Neuronal stem cell (in vitro differentiated cells): ENCODE measurements around the gene CYP46A1.

Experiments
- DNase-seq: peaks from one replicate; pipeline ENCODE4 v3.0.0-alpha.2; 2013; ENCODE audit warnings: low spot score
- H2AFZ ChIP-seq: one replicate; pipeline ENCODE4 v1.6.1; 2013; ENCODE audit warnings: mild to moderate bottlenecking, low read length, inconsistent platforms
- H2AK5ac ChIP-seq: 2 replicates; pipeline ENCODE4 v1.6.1; 2013; ENCODE audit warnings: low read depth, mild to moderate bottlenecking, inconsistent platforms, low read length, moderate library complexity, mixed read lengths
- H2BK120ac ChIP-seq: 2 replicates; pipeline ENCODE4 v1.6.1; 2013; ENCODE audit warnings: low read depth, mild to moderate bottlenecking, inconsistent platforms, low read length, moderate library complexity, mixed read lengths
- H2BK12ac ChIP-seq: one replicate; pipeline ENCODE4 v1.6.1; 2013; ENCODE audit warnings: low read length, inconsistent platforms
- H2BK15ac ChIP-seq: 2 replicates; pipeline ENCODE4 v1.6.1; 2013; ENCODE audit warnings: mild to moderate bottlenecking, low read length, inconsistent platforms, mixed read lengths
- H2BK5ac ChIP-seq: one replicate; pipeline ENCODE4 v1.6.1; 2013; ENCODE audit warnings: inconsistent platforms, mild to moderate bottlenecking, low read length, moderate library complexity
- H3K14ac ChIP-seq: one replicate; pipeline ENCODE4 v1.6.1; 2013; ENCODE audit warnings: low read length, inconsistent platforms
- H3K18ac ChIP-seq: 2 replicates; pipeline ENCODE4 v1.6.1; 2013; ENCODE audit warnings: low read length, inconsistent platforms
- H3K23ac ChIP-seq: 2 replicates; pipeline ENCODE4 v1.6.1; 2013; ENCODE audit warnings: low read depth, mild to moderate bottlenecking, mixed read lengths, low read length, inconsistent platforms; ENCODE audit not compliant: poor library complexity
- H3K27ac ChIP-seq: replicated peaks from 3 replicates; pipeline ENCODE4 v1.5.1; 2013; ENCODE audit warnings: low read length, inconsistent platforms
- H3K27me3 ChIP-seq, 3 experiments: 2 replicates each; pipeline ENCODE4 v1.6.1; 2013; ENCODE audit warnings: low read length in 3 of 3, mild to moderate bottlenecking in 2 of 3, inconsistent platforms in 1 of 3, low read depth in 1 of 3, mixed read lengths in 1 of 3, moderate library complexity in 1 of 3; ENCODE audit not compliant: control insufficient read depth in 3 of 3, insufficient read depth in 3 of 3
- H3K36me3 ChIP-seq, 2 donors: replicated peaks in 1 of 2; 2 replicates each; pipeline ENCODE4 v1.6.1; 2013; ENCODE audit warnings: low read length in 2 of 2; ENCODE audit not compliant: control insufficient read depth in 2 of 2, insufficient read depth in 2 of 2
- H3K4ac ChIP-seq: 2 replicates; pipeline ENCODE4 v1.6.1; 2013; ENCODE audit warnings: inconsistent platforms, mild to moderate bottlenecking, low read length, moderate library complexity
- H3K4me1 ChIP-seq, 2 donors: 1 replicate in 1 of 2; 2 replicates in 1 of 2; pipeline ENCODE4 v1.6.1; 2013; ENCODE audit warnings: low read length in 2 of 2, low read depth in 1 of 2; ENCODE audit not compliant: control insufficient read depth in 2 of 2, insufficient read depth in 1 of 2
- H3K4me2 ChIP-seq: one replicate; pipeline ENCODE4 v1.6.1; 2013; ENCODE audit warnings: mild to moderate bottlenecking, low read length, inconsistent platforms; ENCODE audit not compliant: insufficient read depth, poor library complexity, severe bottlenecking
- H3K4me3 ChIP-seq, 2 donors: 2 replicates each; pipeline ENCODE4 v1.5.1; 2013; ENCODE audit warnings: low read length in 2 of 2, mild to moderate bottlenecking in 2 of 2, inconsistent platforms in 1 of 2, moderate library complexity in 1 of 2
- H3K79me1 ChIP-seq: one replicate; pipeline ENCODE4 v1.6.1; 2013; ENCODE audit warnings: low read depth, mild to moderate bottlenecking, inconsistent platforms, low read length, moderate library complexity
- H3K9ac ChIP-seq: one replicate; pipeline ENCODE4 v1.6.1; 2013; ENCODE audit warnings: mild to moderate bottlenecking, low read depth, low read length, inconsistent platforms; ENCODE audit not compliant: poor library complexity
- H3K9me3 ChIP-seq, 2 donors: replicated peaks in 1 of 2; 2 replicates each; pipeline versions ENCODE3 to v1.6.1; 2013; ENCODE audit warnings: low read length in 2 of 2, mild to moderate bottlenecking in 2 of 2, inconsistent platforms in 1 of 2, low read depth in 1 of 2, mixed read lengths in 1 of 2, moderate library complexity in 1 of 2; ENCODE audit not compliant: control insufficient read depth in 2 of 2, insufficient read depth in 1 of 2
- H4K8ac ChIP-seq: one replicate; pipeline ENCODE4 v1.6.1; 2013; ENCODE audit warnings: low read depth, mild to moderate bottlenecking, inconsistent platforms, low read length, moderate library complexity
- H4K91ac ChIP-seq: one replicate; pipeline ENCODE4 v1.6.1; 2013; ENCODE audit warnings: low read length, low read depth, mild to moderate bottlenecking, inconsistent platforms; ENCODE audit not compliant: poor library complexity
- WGBS, 2 donors: extraction: QIAGEN DNeasy Blood & Tissue Kit; methylation state at CpG; one replicate each; pipeline ENCODE4 v1.1.7; 2013; ENCODE audit warnings: missing lambda C conversion rate in 2 of 2, mixed read lengths in 1 of 2; ENCODE audit not compliant: insufficient read length in 2 of 2, insufficient replicate concordance in 1 of 2; ENCODE audit errors: extremely low coverage in 2 of 2; 5-methylcytosine and 5-hydroxymethylcytosine counted together

The CYP46A1 gene

GRCh38 chr14:99732436-99733210 lies 48.5 kb downstream of the CYP46A1 start:
- peak overlapping the region; percentile 52 for H3K23ac ChIP-seq
- H2BK12ac ChIP-seq = peak overlapping the region; percentile 60
- H2BK120ac ChIP-seq = peak overlapping the region; percentile 64
- H3K9ac ChIP-seq = no peak overlapping the region
- H2AK5ac ChIP-seq = peak overlapping the region; percentile 97
- H3K14ac ChIP-seq = peak overlapping the region; percentile 14
- H3K4me1 ChIP-seq = peaks cover 10 to 11% of the 10 kb centered on the region in 2 donors
- no peak overlapping the region for H3K27ac ChIP-seq
- H3K4me3 ChIP-seq = no peak overlapping the region
- peak overlapping the region; percentile 75 for H4K91ac ChIP-seq
- no peaks in the 10 kb centered on the region for H3K36me3 ChIP-seq
- H3K18ac ChIP-seq = peak overlapping the region; percentile 89
- H4K8ac ChIP-seq = no peak overlapping the region
- H3K27me3 ChIP-seq = peaks cover 0 to 6% (median 0%) of the 10 kb centered on the region in 3 experiments
- DNase-seq = no peak
- no peak overlapping the region for H3K4me2 ChIP-seq
- H3K4ac ChIP-seq = no peak overlapping the region
- H2AFZ ChIP-seq = no peak overlapping the region
- no peaks in the 10 kb centered on the region for H3K79me1 ChIP-seq
- H2BK5ac ChIP-seq = peak overlapping the region; percentile 71
- H3K9me3 ChIP-seq = no peaks in the 10 kb centered on the region
- WGBS, 2 donors = no CpG with 5 or more reads among the region's 23 CpGs
- peak overlapping the region; percentile 79 for H2BK15ac ChIP-seq

GRCh38 chr14:99733211-99733539 lies 49.1 kb downstream of the CYP46A1 start:
- no peak overlapping the region for H2BK5ac ChIP-seq
- H3K4me1 ChIP-seq = peaks cover 10 to 11% of the 10 kb centered on the region in 2 donors
- H3K9me3 ChIP-seq = no peaks in the 10 kb centered on the region
- peak overlapping the region; percentile 97 for H2AK5ac ChIP-seq
- H3K36me3 ChIP-seq = no peaks in the 10 kb centered on the region
- H3K14ac ChIP-seq = no peak overlapping the region
- no peak overlapping the region for H2BK120ac ChIP-seq
- H3K4ac ChIP-seq = no peak overlapping the region
- no CpG with 5 or more reads among the region's 6 CpGs for WGBS, 2 donors
- H4K91ac ChIP-seq = no peak overlapping the region
- peak overlapping the region; percentile 93 for H2BK15ac ChIP-seq
- no peak overlapping the region for H2AFZ ChIP-seq
- no peak overlapping the region for H3K18ac ChIP-seq
- peak overlapping the region; percentile 40 for H3K9ac ChIP-seq
- no peak overlapping the region for H3K4me3 ChIP-seq
- no peak overlapping the region for H3K23ac ChIP-seq
- H3K27me3 ChIP-seq = peaks cover 0 to 8% (median 0%) of the 10 kb centered on the region in 3 experiments
- no peaks in the 10 kb centered on the region for H3K79me1 ChIP-seq
- no peak for DNase-seq
- peak overlapping the region; percentile 96 for H2BK12ac ChIP-seq
- H3K4me2 ChIP-seq = no peak overlapping the region
- no peak overlapping the region for H3K27ac ChIP-seq
- H4K8ac ChIP-seq = no peak overlapping the region

GRCh38 chr14:99733540-99734405 lies 49.7 kb downstream of the CYP46A1 start:
- no peaks in the 10 kb centered on the region for H3K9me3 ChIP-seq
- H3K18ac ChIP-seq = peak overlapping the region; percentile 79
- peak overlapping the region; percentile 37 for H2AFZ ChIP-seq
- no peak overlapping the region for H3K4me2 ChIP-seq
- no peaks in the 10 kb centered on the region for H3K79me1 ChIP-seq
- H3K14ac ChIP-seq = peak overlapping the region; percentile 78
- peak overlapping the region; percentile 43 for H3K4ac ChIP-seq
- H3K23ac ChIP-seq = peak overlapping the region; percentile 97
- peak overlapping the region; percentile 96 for H2BK12ac ChIP-seq
- H2AK5ac ChIP-seq = peak overlapping the region; percentile 97
- H3K4me3 ChIP-seq = peak overlapping the region in 1 of 2 donors; percentile 59
- no peak for DNase-seq
- WGBS, 2 donors = no CpG with 5 or more reads among the region's 26 CpGs
- peak overlapping the region; percentile 99 for H4K91ac ChIP-seq
- no peak overlapping the region for H2BK5ac ChIP-seq
- H4K8ac ChIP-seq = no peak overlapping the region
- H2BK15ac ChIP-seq = peak overlapping the region; percentile 93
- no peak overlapping the region for H2BK120ac ChIP-seq
- H3K27me3 ChIP-seq = peaks cover 0 to 11% (median 0%) of the 10 kb centered on the region in 3 experiments
- no peak overlapping the region for H3K27ac ChIP-seq
- H3K36me3 ChIP-seq = no peaks in the 10 kb centered on the region
- peaks cover 10 to 11% of the 10 kb centered on the region in 2 donors for H3K4me1 ChIP-seq
- H3K9ac ChIP-seq = peak overlapping the region; percentile 40
